HG03469 (cell line): ENCODE data around the gene ITGB6.
"Not testable (repeated sequence)": the region's sequence is repeated elsewhere in the genome, so short reads cannot be mapped to it uniquely, and the experiment has no call there.

Experiments
- ATAC-seq: cut with Tn5 transposase; IDR thresholded peaks from one replicate; pipeline ENCODE4 v1.9.1; 2021; ENCODE audit warnings: mild to moderate bottlenecking, moderate library complexity, moderate number of reproducible peaks; ENCODE audit not compliant: unreplicated experiment

Gene ITGB6

GRCh38 chr2:160141419-160141818, 58.7 kb downstream of the ITGB6 start:
- ATAC-seq: no peak

GRCh38 chr2:160140471-160140870, 59.6 kb downstream of the ITGB6 start:
- ATAC-seq: no peak

GRCh38 chr2:160139991-160140390, 60.1 kb downstream of the ITGB6 start:
- ATAC-seq: no peak

- no peak for ATAC-seq
Measured at GRCh38 chr2:160139350-160139749, 60.7 kb downstream of the ITGB6 start.

- ATAC-seq: no peak
Measured at GRCh38 chr2:160138406-160138805, 61.7 kb downstream of the ITGB6 start.

GRCh38 chr2:160137464-160137863, 62.6 kb downstream of the ITGB6 start:
- no peak for ATAC-seq

- ATAC-seq: no peak
Measured at GRCh38 chr2:160132761-160133160, 67.3 kb downstream of the ITGB6 start.

- no peak for ATAC-seq
Measured at GRCh38 chr2:160126756-160127155, 73.3 kb downstream of the ITGB6 start.

GRCh38 chr2:160126315-160126714, 73.8 kb downstream of the ITGB6 start:
- no peak for ATAC-seq

GRCh38 chr2:160125828-160126227, 74.2 kb downstream of the ITGB6 start:
- ATAC-seq: no peak

GRCh38 chr2:160125366-160125765, 74.7 kb downstream of the ITGB6 start:
- ATAC-seq: no peak

GRCh38 chr2:160124571-160124970, 75.5 kb downstream of the ITGB6 start:
- ATAC-seq: no peak

GRCh38 chr2:160114721-160115120, 85.4 kb downstream of the ITGB6 start:
- ATAC-seq: not testable (repeated sequence)

GRCh38 chr2:160114020-160114419, 86.1 kb downstream of the ITGB6 start:
- no peak for ATAC-seq

GRCh38 chr2:160111951-160112798, 87.9 kb downstream of the ITGB6 start:
- ATAC-seq: peak; percentile 37

- no peak for ATAC-seq
Measured at GRCh38 chr2:160110674-160111239, 89.3 kb downstream of the ITGB6 start.

GRCh38 chr2:160109939-160110673, 90.0 kb downstream of the ITGB6 start:
- peak; percentile 81 for ATAC-seq

- ATAC-seq: no peak
Measured at GRCh38 chr2:160109243-160109642, 90.8 kb downstream of the ITGB6 start.

- ATAC-seq: no peak
Measured at GRCh38 chr2:160108646-160109045, 91.4 kb downstream of the ITGB6 start.

GRCh38 chr2:160105366-160105765, 94.7 kb downstream of the ITGB6 start:
- ATAC-seq: no peak

GRCh38 chr2:160104115-160104514, 96.0 kb downstream of the ITGB6 start:
- ATAC-seq: no peak

- ATAC-seq: no peak
Measured at GRCh38 chr2:160097326-160097725, 102.7 kb downstream of the ITGB6 start.
